ENCODE results near the gene ATRIP.
A peak's percentile ranks its signal among the peaks of the same experiment; 100 is the strongest.

The ATRIP gene

GRCh38 chr3:48503401-48504050, 57.0 kb downstream of the ATRIP start:
- Histone ChIP-seq H3K27me3 (ENCODE audit: control insufficient read depth, insufficient read depth, low read length, poor library complexity, severe bottlenecking) (peaks cover 7% of the 10 kb centered on the region), H3K9me3 (ENCODE audit: control insufficient read depth, low read length) (no peaks in the 10 kb centered on the region), H3K27ac (ENCODE audit: insufficient read depth, low read depth, low read length, poor library complexity, severe bottlenecking) (no peak overlapping the region), H3K4me3 (ENCODE audit: insufficient read depth, low read depth, low read length) (peak overlapping the region; percentile 73), H3K36me3 (ENCODE audit: control insufficient read depth, insufficient read depth, low read length) (peaks cover 4% of the 10 kb centered on the region), H3K4me1 (ENCODE audit: control insufficient read depth, insufficient read depth, low read length) (peaks cover 19% of the 10 kb centered on the region)
- WGBS, 2 experiments, result 2 to 4% methylated on average over 26 of the region's 26 CpGs

GRCh38 chr3:48504051-48504946, 57.8 kb downstream of the ATRIP start, which contains the start of gene SHISA5:
TSS of gene SHISA5 (minus strand) at chr3:48504174. CDS start at chr3:48504094, 80 bp downstream.
- Histone ChIP-seq H3K4me1 (ENCODE audit: control insufficient read depth, insufficient read depth, low read length) (peaks cover 19% of the 10 kb centered on the region), H3K4me3 (ENCODE audit: insufficient read depth, low read depth, low read length) (peak within 1 kb of the TSS; percentile 73), H3K27ac (ENCODE audit: insufficient read depth, low read depth, low read length, poor library complexity, severe bottlenecking) (no peak within 1 kb of the TSS), H3K36me3 (ENCODE audit: control insufficient read depth, insufficient read depth, low read length) (peaks cover under 1% of the 10 kb centered on the region), H3K27me3 (ENCODE audit: control insufficient read depth, insufficient read depth, low read length, poor library complexity, severe bottlenecking) (peaks cover 7% of the 10 kb centered on the region), H3K9me3 (ENCODE audit: control insufficient read depth, low read length) (no peaks in the 10 kb centered on the region)
- 7 to 8% methylated on average over 64 to 66 of the region's 66 CpGs for WGBS, 2 experiments

- 76 to 82% methylated on average over 2 of the region's 2 CpGs for WGBS, 2 experiments
- Histone ChIP-seq H3K9me3 (ENCODE audit: control insufficient read depth, low read length) (no peaks in the 10 kb centered on the region), H3K36me3 (ENCODE audit: control insufficient read depth, insufficient read depth, low read length) (no peaks in the 10 kb centered on the region), H3K4me1 (ENCODE audit: control insufficient read depth, insufficient read depth, low read length) (peaks cover 19% of the 10 kb centered on the region), H3K27ac (ENCODE audit: insufficient read depth, low read depth, low read length, poor library complexity, severe bottlenecking) (no peak overlapping the region), H3K4me3 (ENCODE audit: insufficient read depth, low read depth, low read length) (no peak overlapping the region), H3K27me3 (ENCODE audit: control insufficient read depth, insufficient read depth, low read length, poor library complexity, severe bottlenecking) (peaks cover 7% of the 10 kb centered on the region)
These were observed 58.6 kb downstream of the ATRIP start for GRCh38 chr3:48505146-48505545.

- Histone ChIP-seq H3K4me1 (ENCODE audit: control insufficient read depth, insufficient read depth, low read length) (peaks cover 19% of the 10 kb centered on the region), H3K9me3 (ENCODE audit: control insufficient read depth, low read length) (no peaks in the 10 kb centered on the region), H3K27ac (ENCODE audit: insufficient read depth, low read depth, low read length, poor library complexity, severe bottlenecking) (no peak overlapping the region), H3K27me3 (ENCODE audit: control insufficient read depth, insufficient read depth, low read length, poor library complexity, severe bottlenecking) (peaks cover 7% of the 10 kb centered on the region), H3K4me3 (ENCODE audit: insufficient read depth, low read depth, low read length) (no peak overlapping the region), H3K36me3 (ENCODE audit: control insufficient read depth, insufficient read depth, low read length) (no peaks in the 10 kb centered on the region)
- WGBS, 2 experiments, result 91% methylated on average over 6 of the region's 6 CpGs
These were observed 59.5 kb downstream of the ATRIP start for GRCh38 chr3:48505968-48506504.

- no peaks in the 10 kb centered on the region for H3K9me3 ChIP-seq (ENCODE audit: control insufficient read depth, low read length)
- H3K36me3 ChIP-seq (ENCODE audit: control insufficient read depth, insufficient read depth, low read length), result no peaks in the 10 kb centered on the region
- 57 to 63% methylated on average over 9 to 10 of the region's 10 CpGs for WGBS, 2 experiments
- no peak overlapping the region for H3K27ac ChIP-seq (ENCODE audit: insufficient read depth, low read depth, low read length, poor library complexity, severe bottlenecking)
- H3K4me3 ChIP-seq (ENCODE audit: insufficient read depth, low read depth, low read length), result no peak overlapping the region
- peaks cover 7% of the 10 kb centered on the region for H3K27me3 ChIP-seq (ENCODE audit: control insufficient read depth, insufficient read depth, low read length, poor library complexity, severe bottlenecking)
- H3K4me1 ChIP-seq (ENCODE audit: control insufficient read depth, insufficient read depth, low read length), result peaks cover 19% of the 10 kb centered on the region
These were observed 60.9 kb downstream of the ATRIP start for GRCh38 chr3:48507256-48508061.

- H3K4me1 ChIP-seq (ENCODE audit: control insufficient read depth, insufficient read depth, low read length), result peaks cover 4% of the 10 kb centered on the region
- no peaks in the 10 kb centered on the region for H3K9me3 ChIP-seq (ENCODE audit: control insufficient read depth, low read length)
- no peaks in the 10 kb centered on the region for H3K36me3 ChIP-seq (ENCODE audit: control insufficient read depth, insufficient read depth, low read length)
- no peaks in the 10 kb centered on the region for H3K27me3 ChIP-seq (ENCODE audit: control insufficient read depth, insufficient read depth, low read length, poor library complexity, severe bottlenecking)
- no peak overlapping the region for H3K4me3 ChIP-seq (ENCODE audit: insufficient read depth, low read depth, low read length)
- H3K27ac ChIP-seq (ENCODE audit: insufficient read depth, low read depth, low read length, poor library complexity, severe bottlenecking), result no peak overlapping the region
- 71 to 99% methylated on average over 2 of the region's 4 CpGs for WGBS, 2 experiments
These were observed 65.0 kb downstream of the ATRIP start for GRCh38 chr3:48511551-48511950.

- Histone ChIP-seq H3K4me3 (ENCODE audit: insufficient read depth, low read depth, low read length) (no peak overlapping the region), H3K27ac (ENCODE audit: insufficient read depth, low read depth, low read length, poor library complexity, severe bottlenecking) (no peak overlapping the region), H3K27me3 (ENCODE audit: control insufficient read depth, insufficient read depth, low read length, poor library complexity, severe bottlenecking) (no peaks in the 10 kb centered on the region), H3K9me3 (ENCODE audit: control insufficient read depth, low read length) (no peaks in the 10 kb centered on the region), H3K4me1 (ENCODE audit: control insufficient read depth, insufficient read depth, low read length) (no peaks in the 10 kb centered on the region), H3K36me3 (ENCODE audit: control insufficient read depth, insufficient read depth, low read length) (no peaks in the 10 kb centered on the region)
- 91 to 94% methylated on average over 8 of the region's 8 CpGs for WGBS, 2 experiments
These were observed 68.1 kb downstream of the ATRIP start for GRCh38 chr3:48514431-48515227.
